ENCODE measurements around the gene MMP7. TPM values are rescaled to one million over a fixed set of nuclear protein-coding genes. Genes with fewer than 3 reads are reported as not detected.

Gene MMP7
- total RNA-seq, 4 donors from 2014 or later, result not detected

DNA sequence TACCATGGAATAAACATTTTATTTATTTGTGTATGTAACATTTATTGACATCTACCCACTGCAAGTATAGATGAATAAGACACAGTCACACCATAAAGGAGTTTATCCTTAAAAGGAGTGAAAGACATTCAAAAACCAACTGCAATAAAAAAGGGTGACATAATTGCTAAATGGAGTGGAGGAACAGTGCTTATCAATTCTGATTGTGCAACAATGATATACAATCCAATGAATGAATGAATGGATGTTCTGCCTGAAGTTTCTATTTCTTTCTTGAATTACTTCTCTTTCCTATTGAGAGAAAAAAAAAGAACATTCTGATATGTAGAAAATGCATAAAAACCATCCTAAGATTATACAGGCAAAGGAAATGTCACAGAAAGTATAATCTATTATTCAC lies 10.0 kb downstream of the MMP7 start:
- Histone ChIP-seq H3K4me3 (no peak overlapping the region), H3K27ac (no peak overlapping the region), H3K36me3 (no peaks in the 10 kb centered on the region), H3K9me3 (no peaks in the 10 kb centered on the region), H3K27me3 (no peaks in the 10 kb centered on the region), H3K4me1 (no peaks in the 10 kb centered on the region)
- no peak for TF ChIP-seq POLR2A (IDR thresholded peaks at IDR 0.05)
- TF ChIP-seq, protein P1, sequence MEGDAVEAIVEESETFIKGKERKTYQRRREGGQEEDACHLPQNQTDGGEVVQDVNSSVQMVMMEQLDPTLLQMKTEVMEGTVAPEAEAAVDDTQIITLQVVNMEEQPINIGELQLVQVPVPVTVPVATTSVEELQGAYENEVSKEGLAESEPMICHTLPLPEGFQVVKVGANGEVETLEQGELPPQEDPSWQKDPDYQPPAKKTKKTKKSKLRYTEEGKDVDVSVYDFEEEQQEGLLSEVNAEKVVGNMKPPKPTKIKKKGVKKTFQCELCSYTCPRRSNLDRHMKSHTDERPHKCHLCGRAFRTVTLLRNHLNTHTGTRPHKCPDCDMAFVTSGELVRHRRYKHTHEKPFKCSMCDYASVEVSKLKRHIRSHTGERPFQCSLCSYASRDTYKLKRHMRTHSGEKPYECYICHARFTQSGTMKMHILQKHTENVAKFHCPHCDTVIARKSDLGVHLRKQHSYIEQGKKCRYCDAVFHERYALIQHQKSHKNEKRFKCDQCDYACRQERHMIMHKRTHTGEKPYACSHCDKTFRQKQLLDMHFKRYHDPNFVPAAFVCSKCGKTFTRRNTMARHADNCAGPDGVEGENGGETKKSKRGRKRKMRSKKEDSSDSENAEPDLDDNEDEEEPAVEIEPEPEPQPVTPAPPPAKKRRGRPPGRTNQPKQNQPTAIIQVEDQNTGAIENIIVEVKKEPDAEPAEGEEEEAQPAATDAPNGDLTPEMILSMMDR (IDR thresholded peaks at IDR 0.05 in 4 of 5, conservative IDR thresholded peaks at IDR 0.05 in 1 of 5), result no peak
- ATAC-seq, result no peak
- no peak for DNase-seq
- intact Hi-C loops (cut with DNase I; ENCODE audit: low total_unique reads) (no loop called here), in situ Hi-C loops (cut with MboI; ENCODE audit: low sequenced_read_pairs in 4 of 4) (no loop called here)

DNA sequence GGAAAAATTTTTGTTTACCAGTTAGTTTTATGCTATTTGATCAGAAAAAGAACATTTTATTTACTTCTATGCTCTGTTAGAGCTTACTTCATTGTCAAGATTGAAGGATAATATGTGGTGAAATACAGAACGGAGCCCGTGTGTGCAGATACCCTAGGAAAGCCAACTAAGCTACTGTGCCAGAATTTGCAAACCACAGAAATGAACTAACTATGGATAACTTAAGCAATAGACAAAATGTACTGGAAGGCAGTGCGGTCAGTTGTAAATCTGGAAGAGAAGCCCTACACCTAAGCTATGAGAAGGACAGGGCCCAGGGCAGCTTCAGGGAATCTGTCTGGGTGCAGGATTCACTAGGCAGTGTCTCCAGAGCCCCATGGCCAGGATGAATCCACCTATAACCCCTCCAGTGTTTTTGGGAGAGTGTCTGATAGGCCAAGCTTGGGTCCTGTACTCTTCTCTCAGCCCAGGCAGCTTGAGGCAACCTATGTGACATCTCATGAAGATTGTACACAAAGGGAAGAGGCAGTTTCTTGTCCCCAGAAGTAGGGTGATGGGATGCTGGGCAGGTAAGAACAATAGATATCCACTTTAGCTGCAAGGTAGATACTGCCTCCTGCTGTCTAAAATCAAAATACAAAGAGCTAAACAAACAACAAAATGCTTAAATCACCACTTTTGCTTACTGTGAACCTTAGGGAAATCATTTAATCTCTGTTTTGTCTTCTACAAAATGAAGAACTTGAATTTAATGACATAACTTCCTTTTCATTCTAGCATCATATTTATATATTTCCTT lies 12.1 kb downstream of the MMP7 start:
- no peaks in the 10 kb centered on the region for H3K36me3 ChIP-seq
- in situ Hi-C loops (cut with MboI; ENCODE audit: low sequenced_read_pairs in 4 of 4), result no loop called here
- intact Hi-C loops (cut with DNase I; ENCODE audit: low total_unique reads), result no loop called here
- TF ChIP-seq, protein P1 (IDR thresholded peaks at IDR 0.05 in 4 of 5, conservative IDR thresholded peaks at IDR 0.05 in 1 of 5), result no peak
- TF ChIP-seq POLR2A (IDR thresholded peaks at IDR 0.05), result no peak
- no peaks in the 10 kb centered on the region for H3K4me1 ChIP-seq
- DNase-seq (no peak), ATAC-seq (no peak)
- H3K4me3 ChIP-seq, result no peak overlapping the region
- H3K9me3 ChIP-seq, result no peaks in the 10 kb centered on the region
- no peak overlapping the region for H3K27ac ChIP-seq
- no peaks in the 10 kb centered on the region for H3K27me3 ChIP-seq

DNA sequence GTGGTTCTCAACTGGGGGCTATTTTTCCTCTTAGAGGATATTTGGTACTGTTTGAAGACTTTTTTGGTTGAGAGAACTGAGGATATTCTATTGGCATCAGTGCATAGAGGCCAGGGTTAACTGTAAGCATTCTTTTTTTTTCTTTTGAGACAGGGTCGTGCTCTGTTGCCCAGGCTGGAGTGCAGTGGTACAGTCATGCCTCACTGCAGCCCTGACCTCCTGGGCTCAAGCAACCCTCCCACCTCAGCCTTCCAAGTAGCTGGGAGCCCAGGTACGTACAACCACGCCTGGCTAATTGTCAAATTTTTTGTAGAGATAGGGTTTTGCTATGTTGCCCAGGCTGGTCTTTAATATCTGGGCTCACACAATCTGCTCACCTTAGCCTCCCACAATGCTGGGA lies 12.9 kb downstream of the MMP7 start:
- no peaks in the 10 kb centered on the region for H3K4me1 ChIP-seq
- H3K36me3 ChIP-seq, result no peaks in the 10 kb centered on the region
- no peaks in the 10 kb centered on the region for H3K9me3 ChIP-seq
- intact Hi-C loops (cut with DNase I; ENCODE audit: low total_unique reads), result no loop called here
- TF ChIP-seq, protein P1 (IDR thresholded peaks at IDR 0.05 in 4 of 5, conservative IDR thresholded peaks at IDR 0.05 in 1 of 5), result no peak
- no peak for TF ChIP-seq POLR2A (IDR thresholded peaks at IDR 0.05)
- ATAC-seq, result no peak
- H3K27ac ChIP-seq, result no peak overlapping the region
- H3K4me3 ChIP-seq, result no peak overlapping the region
- H3K27me3 ChIP-seq, result no peaks in the 10 kb centered on the region
- in situ Hi-C loops (cut with MboI; ENCODE audit: low sequenced_read_pairs in 4 of 4), result no loop called here
- no peak for DNase-seq

DNA sequence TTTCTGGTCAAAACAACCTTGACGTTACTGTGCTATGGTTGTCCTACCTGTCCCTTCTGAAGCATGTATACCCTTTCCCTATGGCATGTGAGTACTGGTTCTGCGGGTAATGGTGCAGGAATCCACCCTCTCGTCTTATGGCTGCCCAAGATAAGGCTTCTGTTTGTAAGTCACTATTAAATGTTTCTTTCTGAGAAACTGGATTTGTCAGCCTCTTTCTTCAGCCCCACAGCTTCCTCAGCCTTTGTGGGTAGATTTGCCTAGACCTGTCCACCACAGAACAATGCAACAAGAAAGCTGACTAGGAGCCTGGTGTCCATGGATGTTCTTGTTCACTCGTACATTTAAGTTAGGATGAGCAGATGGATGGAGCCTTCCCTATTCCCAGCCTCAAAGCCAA lies 14.4 kb downstream of the MMP7 start:
- Histone ChIP-seq H3K4me3 (no peak overlapping the region), H3K27me3 (no peaks in the 10 kb centered on the region), H3K36me3 (no peaks in the 10 kb centered on the region), H3K27ac (no peak overlapping the region), H3K4me1 (no peaks in the 10 kb centered on the region), H3K9me3 (no peaks in the 10 kb centered on the region)
- in situ Hi-C loops (cut with MboI; ENCODE audit: low sequenced_read_pairs in 4 of 4), result no loop called here
- TF ChIP-seq, protein P1 (IDR thresholded peaks at IDR 0.05 in 4 of 5, conservative IDR thresholded peaks at IDR 0.05 in 1 of 5), result no peak
- no peak for TF ChIP-seq POLR2A (IDR thresholded peaks at IDR 0.05)
- ATAC-seq (no peak), DNase-seq (no peak)
- intact Hi-C loops (cut with DNase I; ENCODE audit: low total_unique reads), result no loop called here

Data from gastrocnemius medialis (tissue), 4 donors.